Hematopoietic multipotent progenitor cell (in vitro differentiated cells): ENCODE measurements around the gene HOMER1. TPM values are rescaled to one million over a fixed set of nuclear protein-coding genes. Genes with fewer than 3 reads are reported as not detected.
"Not testable (repeated sequence)": the region's sequence is repeated elsewhere in the genome, so short reads cannot be mapped to it uniquely, and the experiment has no call there.

Source experiments
- DNase-seq, 3 donors: peaks; one replicate each; pipeline ENCODE4 v3.0.0-alpha.2; 2011 to 2015; ENCODE audit warnings: low read depth in 2 of 3, low spot score in 2 of 3
- total RNA-seq: library from RNA; depleted of rRNA; stranded (reverse); fragments of >200 nt; gene quantifications from one replicate; pipeline ENCODE4 v1.2.3, GENCODE V29; 2012

The HOMER1 gene
- total RNA-seq, 1 donor: 0.54 TPM

DNA sequence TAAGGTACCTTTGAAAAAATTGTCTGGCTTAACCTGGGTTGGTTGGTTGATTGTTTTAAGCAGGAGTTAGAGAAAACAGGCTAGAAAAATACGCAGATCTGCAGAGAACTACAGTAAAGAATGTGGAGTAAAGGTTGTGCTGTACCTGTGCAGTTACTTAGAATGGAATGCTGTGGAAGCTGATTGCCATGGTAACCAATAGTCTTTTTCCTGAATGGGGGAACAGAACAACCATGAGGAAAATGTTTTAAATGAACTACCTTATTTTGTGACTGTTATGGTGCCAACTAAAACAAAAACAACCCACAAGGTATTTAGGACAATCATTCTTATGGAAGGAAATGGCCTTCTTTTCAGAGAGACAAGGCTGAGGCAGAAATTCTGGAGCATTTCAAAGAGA is 4.8 kb upstream of the HOMER1 start:
- no peak for DNase-seq

GRCh38 chr5:79517601-79518000 is 3.7 kb upstream of the HOMER1 start:
- no peak for DNase-seq

DNA sequence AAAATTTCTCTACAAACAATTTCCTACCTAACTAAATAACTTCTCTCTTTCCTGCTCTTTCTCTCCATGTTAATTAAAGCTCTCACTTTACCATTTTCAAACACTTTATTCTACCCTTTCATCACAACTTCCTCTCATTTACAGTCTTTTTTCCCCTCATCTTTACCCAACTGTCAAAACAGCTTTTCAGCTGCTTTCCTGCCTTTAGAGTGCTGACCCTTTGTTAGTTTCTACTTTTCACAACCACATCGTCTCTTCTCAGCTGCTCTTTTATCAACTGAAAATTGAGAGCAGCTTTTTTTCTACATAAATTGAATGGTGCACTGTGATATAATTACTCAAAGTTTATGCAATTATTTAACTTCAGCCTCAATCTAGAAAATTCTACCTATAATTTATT is 3.1 kb upstream of the HOMER1 start:
- no peak for DNase-seq

DNA sequence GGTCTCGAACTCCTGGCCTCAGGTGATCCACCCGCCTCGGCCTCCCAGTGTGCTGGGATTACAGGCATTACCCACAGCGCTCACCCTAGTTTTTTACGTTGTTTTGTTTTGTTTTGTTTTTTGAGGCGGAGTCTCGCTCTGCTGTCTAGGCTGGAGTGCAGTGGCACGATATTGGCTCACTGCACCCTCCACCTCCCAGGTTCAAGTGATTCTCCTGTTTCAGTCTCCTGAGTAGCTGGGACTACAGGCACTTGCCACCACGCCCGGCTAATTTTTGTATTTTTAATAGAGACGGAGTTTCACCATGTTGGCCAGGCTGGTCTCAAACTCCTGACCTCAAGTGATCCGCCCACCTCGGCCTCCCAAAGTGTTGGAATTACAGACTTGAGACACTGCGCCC is 2.4 kb upstream of the HOMER1 start:
- DNase-seq: not testable (repeated sequence)

DNA sequence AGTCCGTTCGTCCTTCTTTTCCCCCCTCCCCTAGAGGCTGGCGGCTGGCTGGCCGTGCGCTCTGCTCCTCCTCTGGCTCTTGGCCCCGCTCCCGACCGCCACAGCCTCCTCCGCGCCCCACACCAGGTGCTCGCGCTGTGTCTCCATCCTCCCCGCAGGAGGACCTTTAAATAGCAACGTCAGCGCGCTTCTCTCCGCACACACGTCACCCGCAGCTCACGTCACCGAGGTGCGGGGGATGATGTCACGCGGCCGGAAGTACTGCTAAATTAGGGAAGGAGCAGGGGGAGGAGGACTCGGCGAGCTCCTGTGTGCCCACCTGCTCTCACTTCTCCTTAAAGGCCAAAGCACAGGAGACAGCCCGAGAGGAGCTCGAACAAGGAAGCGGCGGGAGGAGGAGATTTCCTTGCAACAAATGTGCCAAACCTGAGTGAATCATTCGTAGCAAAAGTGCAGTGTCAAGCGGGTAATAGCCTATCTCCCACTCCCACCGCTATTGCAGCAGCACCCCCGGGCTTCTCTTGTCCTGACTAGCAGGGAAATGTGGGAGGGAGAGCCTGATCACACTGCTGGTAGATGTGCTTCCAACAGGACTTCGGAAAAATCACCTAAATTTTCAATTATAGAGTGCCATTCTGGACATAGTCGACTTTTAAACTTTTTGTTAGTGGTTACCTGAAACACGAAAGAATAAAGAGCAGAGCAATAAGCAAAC is 614 bp upstream of the HOMER1 start:
- DNase-seq: peak; percentile 84 to 95 (median 93)

DNA sequence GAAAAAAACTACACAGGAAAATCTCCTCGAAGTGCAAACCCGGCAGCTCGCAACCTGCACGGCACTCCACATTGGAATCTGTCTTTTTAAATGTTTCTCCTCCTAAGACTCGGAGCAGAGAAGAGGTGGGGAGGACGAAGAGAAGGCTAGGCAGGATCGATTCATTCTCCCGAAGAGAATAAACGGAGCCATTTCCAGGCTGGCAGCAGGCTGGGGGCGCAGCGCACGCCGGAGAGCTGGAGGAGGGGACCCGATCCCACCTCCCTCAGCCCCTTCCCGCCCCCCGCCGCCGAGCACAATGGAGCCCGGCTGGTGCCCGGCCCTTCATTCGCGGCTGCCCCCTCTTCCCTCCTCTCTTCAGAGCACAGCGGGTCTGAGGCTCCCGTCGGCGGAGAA is 628 bp downstream of the HOMER1 start:
- DNase-seq: no peak

DNA sequence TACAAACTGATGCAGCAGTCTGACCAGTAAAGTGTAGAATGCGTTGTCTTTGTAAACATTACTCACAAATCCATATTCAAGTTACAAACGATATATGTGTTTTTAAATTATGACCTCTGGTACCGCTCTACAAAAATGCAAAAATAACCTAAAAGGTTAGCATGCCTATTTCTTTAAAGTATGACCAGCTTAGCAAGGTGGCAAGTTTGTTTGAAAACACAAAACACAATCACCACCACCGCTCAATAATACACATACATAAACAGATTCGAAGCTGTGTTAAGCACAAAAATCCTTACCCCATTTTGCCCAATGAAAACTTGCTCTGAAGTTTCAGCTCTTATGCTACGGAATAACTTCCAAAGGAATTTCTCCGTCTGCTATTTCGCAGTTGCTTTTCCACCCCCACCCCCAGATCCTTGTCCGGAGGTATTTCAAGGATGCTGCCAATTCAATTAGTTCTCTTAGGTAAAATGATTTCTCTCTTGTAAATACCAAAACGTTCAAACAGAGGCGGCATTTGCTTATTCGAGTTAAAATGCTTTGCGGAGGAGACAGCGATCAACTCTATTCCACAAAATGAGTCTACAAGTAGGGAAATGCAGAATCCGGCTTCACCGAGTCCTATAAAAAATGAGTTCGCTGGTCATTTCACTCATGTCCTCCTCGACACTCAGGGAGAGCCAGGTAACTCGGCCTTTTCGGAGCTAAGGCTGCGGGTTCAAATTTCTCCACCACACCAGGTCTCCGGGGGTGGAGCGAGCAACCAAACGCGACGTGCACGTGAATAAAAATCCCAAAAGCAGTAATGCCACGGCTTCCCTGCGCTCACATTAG is 1.2 kb downstream of the HOMER1 start:
- DNase-seq: peak in 2 of 3 donors; percentile 17 to 34

DNA sequence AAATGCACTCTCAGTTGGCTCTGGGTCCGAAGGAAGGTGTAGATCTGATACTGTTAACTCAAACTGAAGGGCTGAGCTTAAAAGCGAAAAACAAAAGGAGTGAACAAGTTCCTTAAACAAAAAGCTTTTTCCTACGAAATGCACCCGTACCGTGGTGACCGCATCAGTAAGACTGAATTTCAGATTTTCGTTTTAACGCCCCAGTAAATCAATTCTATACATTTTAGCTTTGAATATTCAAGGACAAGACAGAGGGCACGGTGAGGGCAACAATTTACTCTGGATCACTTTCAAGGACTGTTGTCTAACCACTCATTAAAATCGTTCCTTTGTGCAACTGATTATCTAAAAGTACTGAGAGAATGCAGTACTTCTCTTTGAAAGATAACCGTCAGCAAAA is 1.9 kb downstream of the HOMER1 start:
- peak in 2 of 3 donors; percentile 30 to 39 for DNase-seq

GRCh38 chr5:79510638-79511037 is 3.3 kb downstream of the HOMER1 start:
- no peak for DNase-seq

- DNase-seq: no peak
Observed at GRCh38 chr5:79509244-79509885, 4.6 kb downstream of the HOMER1 start.

DNA sequence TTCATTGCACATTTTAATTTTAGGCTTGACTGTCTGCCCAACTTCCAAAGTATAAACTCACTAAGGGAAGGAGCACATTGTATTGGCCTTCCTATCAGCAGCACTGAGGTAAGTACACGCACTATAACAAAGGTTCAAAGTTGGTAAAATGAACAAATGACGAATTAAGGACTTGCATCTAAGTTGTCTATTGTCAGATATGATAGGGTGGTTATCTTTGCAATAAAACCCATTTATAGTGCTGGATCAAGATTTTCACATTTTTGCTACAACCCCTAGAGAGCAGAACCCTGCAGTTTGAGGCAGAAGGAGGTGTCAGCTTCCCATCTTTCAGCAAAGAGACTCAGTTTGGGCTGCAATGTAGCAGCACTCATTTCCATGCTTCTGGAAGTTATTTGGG is 5.1 kb downstream of the HOMER1 start:
- DNase-seq: no peak

DNA sequence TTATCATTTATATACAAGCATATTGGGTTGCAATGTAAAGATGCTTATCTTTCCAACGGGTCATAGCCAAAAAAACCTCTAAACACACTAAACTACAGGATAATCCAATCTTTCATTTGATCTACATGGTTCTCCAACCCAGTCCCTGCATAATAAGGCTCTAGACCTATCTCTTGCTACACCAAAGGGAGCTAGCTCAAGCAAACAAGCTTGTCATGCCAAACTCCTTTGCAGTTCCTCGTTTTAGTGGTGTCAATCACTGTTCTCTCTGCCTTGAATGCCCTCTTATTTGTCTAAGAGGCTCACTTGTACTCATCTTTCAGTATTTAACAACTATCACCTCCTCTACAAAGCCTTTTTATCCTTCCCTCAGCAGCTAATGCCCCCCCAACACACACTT is 5.6 kb downstream of the HOMER1 start:
- no peak for DNase-seq

- DNase-seq: no peak
Observed at GRCh38 chr5:79507251-79508205, 6.4 kb downstream of the HOMER1 start.

DNA sequence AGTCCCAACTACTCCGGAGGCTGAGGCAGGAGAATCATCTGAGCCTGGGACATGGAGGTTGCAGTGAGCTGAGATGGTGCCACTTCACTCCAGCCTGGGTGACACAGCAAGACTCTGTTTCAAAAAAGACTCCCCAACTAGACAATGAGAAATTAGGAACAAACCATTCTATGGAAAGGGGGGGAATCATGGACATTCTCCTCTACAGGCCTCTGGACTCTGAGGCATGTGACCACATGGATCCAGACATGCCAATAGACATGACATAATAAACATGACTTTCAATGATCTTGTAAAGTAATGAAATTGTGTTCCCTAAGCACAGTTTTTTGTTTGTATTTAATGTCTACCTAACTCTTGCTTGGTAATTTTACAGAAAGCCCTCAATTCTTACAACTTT is 8.8 kb downstream of the HOMER1 start:
- no peak for DNase-seq

DNA sequence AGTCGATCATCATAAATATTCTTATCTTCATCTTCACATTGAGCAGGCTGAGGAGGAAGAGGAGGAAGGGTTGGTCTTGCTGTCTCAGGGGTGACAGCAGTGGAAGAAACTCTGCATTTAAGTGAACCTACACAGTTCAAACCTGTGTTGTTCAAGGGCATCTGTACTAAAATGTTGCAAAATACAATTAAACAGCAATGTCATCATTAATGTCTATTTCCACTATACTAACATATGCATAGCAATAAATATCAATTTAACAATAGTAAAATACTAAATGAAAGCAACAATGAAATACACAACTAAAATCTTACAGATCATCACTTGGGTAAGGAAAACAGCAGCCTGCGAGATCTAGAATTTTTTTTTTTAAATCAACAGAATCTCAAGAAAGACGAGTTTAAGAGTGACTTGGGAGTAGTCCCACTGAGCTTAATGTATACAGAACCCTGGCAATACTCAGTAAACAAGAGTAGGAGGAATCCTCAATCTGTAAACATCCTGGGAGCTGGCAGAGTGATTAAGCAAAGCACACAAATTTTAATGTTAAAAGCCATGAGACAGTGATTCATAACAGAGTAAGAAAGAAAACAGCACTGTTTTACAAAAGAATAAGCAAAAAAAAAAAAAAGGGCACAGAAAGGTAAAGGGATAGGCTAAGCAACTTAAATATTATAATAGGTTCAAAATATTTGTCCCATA is 10.0 kb downstream of the HOMER1 start:
- no peak for DNase-seq

- no peak for DNase-seq
Observed at GRCh38 chr5:79499640-79500273, 14.2 kb downstream of the HOMER1 start.

- no peak for DNase-seq
Observed at GRCh38 chr5:79495311-79495710, 18.6 kb downstream of the HOMER1 start.

- DNase-seq: no peak
Observed at GRCh38 chr5:79493596-79494345, 20.2 kb downstream of the HOMER1 start.
